ENCODE results near the gene TRIM50.

TRIM50 gene

GRCh38 chr7:73350306-73351068, 22.6 kb upstream of the TRIM50 start:
- TF ChIP-seq CTCF (IDR thresholded peaks at IDR 0.05; ENCODE audit: low read length) (no peak), EZH2 (IDR thresholded peaks at IDR 0.05; ENCODE audit: borderline replicate concordance, low read length) (no peak)
- Histone ChIP-seq H4K20me1 (ENCODE audit: insufficient read depth, low read length) (no peaks in the 10 kb centered on the region), H3K9me2 (ENCODE audit: low read depth, low read length) (no peaks in the 10 kb centered on the region), H3K27me3 (ENCODE audit: insufficient read depth, low read length) (peaks cover 21% of the 10 kb centered on the region; the same call in 1 of the 2 replicates), H3K4me2 (ENCODE audit: low read length) (no peak overlapping the region), H3F3A (ENCODE audit: insufficient read depth, low read length) (no peaks in the 10 kb centered on the region), H3K4me3 (ENCODE audit: low read depth, low read length, poor library complexity, severe bottlenecking) (no peak overlapping the region), H3K9ac (ENCODE audit: low read length) (no peak overlapping the region), H3K36me3 (ENCODE audit: insufficient read depth, low read length) (no peaks in the 10 kb centered on the region), H3K79me2 (ENCODE audit: insufficient read depth, low read length) (no peaks in the 10 kb centered on the region), H3K9me3 (ENCODE audit: low read length) (no peaks in the 10 kb centered on the region), H3K4me1 (ENCODE audit: insufficient read depth, low read length, severe bottlenecking) (no peaks in the 10 kb centered on the region), H2AFZ (ENCODE audit: low read length) (no peak overlapping the region), H3K27ac (ENCODE audit: low read depth, low read length, poor library complexity, severe bottlenecking) (no peak overlapping the region)

- no peaks in the 10 kb centered on the region for H3K36me3 ChIP-seq (ENCODE audit: insufficient read depth, low read length)
- H4K20me1 ChIP-seq (ENCODE audit: insufficient read depth, low read length): no peaks in the 10 kb centered on the region
- H2AFZ ChIP-seq (ENCODE audit: low read length): no peak overlapping the region
- H3K4me1 ChIP-seq (ENCODE audit: insufficient read depth, low read length, severe bottlenecking): no peaks in the 10 kb centered on the region
- H3K27me3 ChIP-seq (ENCODE audit: insufficient read depth, low read length): peaks cover 21% of the 10 kb centered on the region; the same call in 1 of the 2 replicates
- H3K79me2 ChIP-seq (ENCODE audit: insufficient read depth, low read length): no peaks in the 10 kb centered on the region
- H3K27ac ChIP-seq (ENCODE audit: low read depth, low read length, poor library complexity, severe bottlenecking): no peak overlapping the region
- TF ChIP-seq CTCF (IDR thresholded peaks at IDR 0.05; ENCODE audit: low read length): no peak
- TF ChIP-seq EZH2 (IDR thresholded peaks at IDR 0.05; ENCODE audit: borderline replicate concordance, low read length): no peak
- H3K9me2 ChIP-seq (ENCODE audit: low read depth, low read length): no peaks in the 10 kb centered on the region
- no peak overlapping the region for H3K4me2 ChIP-seq (ENCODE audit: low read length)
- H3K9ac ChIP-seq (ENCODE audit: low read length): no peak overlapping the region
- H3K9me3 ChIP-seq (ENCODE audit: low read length): no peaks in the 10 kb centered on the region
- H3K4me3 ChIP-seq (ENCODE audit: low read depth, low read length, poor library complexity, severe bottlenecking): no peak overlapping the region
- no peaks in the 10 kb centered on the region for H3F3A ChIP-seq (ENCODE audit: insufficient read depth, low read length)
These were observed 21.9 kb upstream of the TRIM50 start for GRCh38 chr7:73349763-73350162.

- peaks cover 14% of the 10 kb centered on the region; the same call in 1 of the 2 replicates for H3K27me3 ChIP-seq (ENCODE audit: insufficient read depth, low read length)
- no peaks in the 10 kb centered on the region for H3F3A ChIP-seq (ENCODE audit: insufficient read depth, low read length)
- H3K36me3 ChIP-seq (ENCODE audit: insufficient read depth, low read length): no peaks in the 10 kb centered on the region
- no peaks in the 10 kb centered on the region for H4K20me1 ChIP-seq (ENCODE audit: insufficient read depth, low read length)
- H3K9ac ChIP-seq (ENCODE audit: low read length): no peak overlapping the region
- no peaks in the 10 kb centered on the region for H3K4me1 ChIP-seq (ENCODE audit: insufficient read depth, low read length, severe bottlenecking)
- no peak overlapping the region for H3K4me2 ChIP-seq (ENCODE audit: low read length)
- no peaks in the 10 kb centered on the region for H3K9me2 ChIP-seq (ENCODE audit: low read depth, low read length)
- H3K4me3 ChIP-seq (ENCODE audit: low read depth, low read length, poor library complexity, severe bottlenecking): no peak overlapping the region
- H3K27ac ChIP-seq (ENCODE audit: low read depth, low read length, poor library complexity, severe bottlenecking): no peak overlapping the region
- TF ChIP-seq CTCF (IDR thresholded peaks at IDR 0.05; ENCODE audit: low read length): no peak
- no peak for TF ChIP-seq EZH2 (IDR thresholded peaks at IDR 0.05; ENCODE audit: borderline replicate concordance, low read length)
- no peaks in the 10 kb centered on the region for H3K9me3 ChIP-seq (ENCODE audit: low read length)
- no peak overlapping the region for H2AFZ ChIP-seq (ENCODE audit: low read length)
- no peaks in the 10 kb centered on the region for H3K79me2 ChIP-seq (ENCODE audit: insufficient read depth, low read length)
These were observed 18.1 kb upstream of the TRIM50 start for GRCh38 chr7:73345951-73346350.
